Coronary artery (tissue), 2 donors: ENCODE data around the gene DIPK1C.

Source experiments
- DNase-seq: peaks from one replicate; pipeline ENCODE4 v3.0.0-alpha.2; 2017; ENCODE audit warnings: low spot score
- H3K27ac ChIP-seq, 2 donors: fragments of 200-600 bp; sonication (generic); one replicate each; pipeline ENCODE4 v1.5.1; 2016 to 2019
- H3K4me3 ChIP-seq: fragments of 200-600 bp; sonication (generic); 2 replicates; pipeline ENCODE4 v1.5.1; 2016; ENCODE audit warnings: mild to moderate bottlenecking, moderate library complexity
- CTCF ChIP-seq: fragments of 200-600 bp; sonication (generic); IDR thresholded peaks from one replicate; pipeline ENCODE4 v1.5.1; 2019; ENCODE audit warnings: antibody characterized with exemption

The DIPK1C gene

GRCh38 chr18:74434466-74434865, 22.6 kb downstream of the DIPK1C start:
- no peak overlapping the region for H3K4me3 ChIP-seq
- no peak overlapping the region for H3K27ac ChIP-seq
- no peak for DNase-seq
- TF ChIP-seq CTCF = no peak

- no peak for TF ChIP-seq CTCF
- H3K4me3 ChIP-seq = no peak overlapping the region
- no peak for DNase-seq
- no peak overlapping the region for H3K27ac ChIP-seq
Measured at GRCh38 chr18:74430806-74431571, 26.1 kb downstream of the DIPK1C start.

GRCh38 chr18:74430231-74430630, 26.9 kb downstream of the DIPK1C start:
- H3K4me3 ChIP-seq = no peak overlapping the region
- no peak for DNase-seq
- H3K27ac ChIP-seq = no peak overlapping the region
- no peak for TF ChIP-seq CTCF

- Histone ChIP-seq H3K4me3 (no peak overlapping the region), H3K27ac (no peak overlapping the region)
- DNase-seq = no peak
- no peak for TF ChIP-seq CTCF
Measured at GRCh38 chr18:74429096-74429495, 28.0 kb downstream of the DIPK1C start.

- no peak for DNase-seq
- no peak overlapping the region for H3K27ac ChIP-seq
- no peak overlapping the region for H3K4me3 ChIP-seq
- TF ChIP-seq CTCF = no peak
Measured at GRCh38 chr18:74427442-74428112, 29.5 kb downstream of the DIPK1C start.

- Histone ChIP-seq H3K27ac (no peak overlapping the region), H3K4me3 (no peak overlapping the region)
- DNase-seq = no peak
- no peak for TF ChIP-seq CTCF
Measured at GRCh38 chr18:74425876-74426275, 31.2 kb downstream of the DIPK1C start.

- no peak for DNase-seq
- no peak for TF ChIP-seq CTCF
- no peak overlapping the region for H3K27ac ChIP-seq
- no peak overlapping the region for H3K4me3 ChIP-seq
Measured at GRCh38 chr18:74425161-74425560, 31.9 kb downstream of the DIPK1C start.
